Putamen (tissue), 1 donor: ENCODE results near the gene ALDH9A1.
"Not testable (repeated sequence)": the region's sequence is repeated elsewhere in the genome, so short reads cannot be mapped to it uniquely, and the experiment has no call there.

Experiments used
- DNase-seq: peaks from one replicate; pipeline ENCODE4 v3.0.0-alpha.2; 2016; ENCODE audit warnings: low spot score

Gene ALDH9A1

DNA sequence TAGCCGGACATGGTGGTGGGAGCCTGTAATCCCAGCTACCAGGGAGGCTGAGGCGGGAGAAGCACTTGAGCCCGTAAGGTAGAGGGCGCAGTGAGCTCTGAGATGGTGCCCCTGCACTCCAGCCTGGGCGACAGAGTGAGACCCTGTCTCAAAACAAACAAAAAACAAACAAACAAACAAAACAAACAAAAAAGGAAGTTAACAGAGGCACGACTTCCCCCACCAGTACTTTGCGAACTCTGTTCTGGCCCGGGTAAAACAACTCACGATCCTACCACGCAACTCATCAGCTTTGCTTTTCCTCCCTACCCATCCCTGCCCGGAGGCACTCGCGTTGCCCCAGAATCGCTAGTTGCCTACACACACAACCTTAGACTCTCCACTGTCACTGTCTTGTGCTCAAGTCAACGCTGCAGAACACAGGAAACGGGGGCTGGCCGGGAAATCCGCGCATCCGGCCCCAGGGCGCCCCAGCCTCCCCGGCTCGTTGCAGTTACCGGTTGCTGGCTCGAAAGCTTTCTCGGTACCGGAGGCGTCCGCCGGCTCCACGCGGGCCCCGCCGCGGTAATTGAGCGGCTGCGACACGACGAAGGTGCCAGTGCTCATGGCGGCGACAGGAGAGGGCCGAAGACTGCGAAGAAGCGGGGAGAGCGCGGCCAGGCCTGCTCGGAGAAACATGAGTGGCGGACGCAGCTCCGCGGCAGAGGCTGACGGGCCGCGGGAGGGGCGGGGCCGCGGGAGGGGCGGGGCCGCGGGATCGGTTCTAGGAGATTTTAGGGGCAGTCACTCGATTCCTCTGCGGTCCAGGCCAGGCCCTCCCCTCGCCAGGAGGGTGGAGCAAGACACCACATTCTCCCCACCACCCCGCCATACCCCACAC, at the start of gene ALDH9A1:
Gene ALDH9A1, minus strand, starts transcription at position 682 of the 880 bp plus-strand sequence. Its CDS starts 4 bp downstream, at position 678.
- DNase-seq = peak; percentile 88

DNA sequence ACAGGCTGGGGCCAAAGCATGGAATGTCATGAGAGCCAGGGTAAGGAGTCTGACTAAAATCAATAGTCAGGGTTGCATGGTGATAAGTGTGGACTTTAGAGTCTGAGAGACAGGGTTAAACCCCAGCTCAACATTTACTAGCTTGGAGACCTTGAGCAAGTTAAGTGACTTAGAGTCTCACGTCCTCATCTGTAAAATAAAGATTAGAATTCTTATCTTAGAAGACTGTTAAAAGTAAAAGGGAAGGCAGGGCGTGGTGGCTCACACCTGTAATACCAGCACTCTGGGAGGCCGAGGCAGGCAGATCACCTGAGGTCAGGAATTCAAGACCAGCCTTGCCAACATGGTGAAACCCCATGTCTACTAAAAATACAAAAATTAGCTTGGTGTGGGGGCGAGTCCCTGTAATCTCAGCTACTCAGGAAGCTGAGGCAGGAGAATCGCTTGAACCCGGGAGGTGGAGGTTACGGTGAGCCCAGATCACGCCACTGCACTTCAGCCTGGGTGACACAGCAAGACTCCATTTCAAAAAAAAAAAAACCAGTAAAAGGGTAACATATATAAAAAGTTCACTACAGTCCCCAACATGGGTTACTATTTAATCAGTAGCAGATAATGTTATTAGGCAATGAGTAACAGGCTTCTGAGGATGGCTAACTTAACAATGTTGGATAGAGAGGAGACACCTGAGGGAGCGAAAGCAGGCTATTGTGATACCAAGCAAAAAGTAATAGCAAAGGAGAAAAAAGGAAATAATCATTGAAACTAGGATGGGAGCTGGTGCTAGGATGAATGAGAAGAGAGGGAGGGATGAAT, 49.5 kb upstream of the ALDH9A1 start:
- no peak for DNase-seq

DNA sequence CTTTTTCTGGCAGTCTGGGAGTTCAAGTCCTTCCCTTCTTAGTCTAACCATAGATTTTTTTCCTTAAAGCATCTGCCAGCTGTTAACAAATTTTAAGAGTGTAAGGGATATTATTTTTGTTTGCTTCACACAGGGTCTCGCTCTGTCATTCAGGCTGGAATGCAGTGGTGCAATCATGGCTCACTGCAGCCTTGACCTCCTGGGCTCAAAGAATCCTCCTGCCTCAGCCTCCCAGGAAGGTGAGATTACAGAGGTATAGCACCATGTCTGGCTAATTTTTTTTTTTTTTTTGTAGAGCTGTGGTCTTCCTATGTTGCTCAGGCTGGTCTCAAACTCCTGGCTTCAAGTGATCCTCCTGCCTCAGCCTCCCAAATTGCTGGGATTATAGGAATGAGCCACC, 46.6 kb upstream of the ALDH9A1 start:
- not testable (repeated sequence) for DNase-seq

DNA sequence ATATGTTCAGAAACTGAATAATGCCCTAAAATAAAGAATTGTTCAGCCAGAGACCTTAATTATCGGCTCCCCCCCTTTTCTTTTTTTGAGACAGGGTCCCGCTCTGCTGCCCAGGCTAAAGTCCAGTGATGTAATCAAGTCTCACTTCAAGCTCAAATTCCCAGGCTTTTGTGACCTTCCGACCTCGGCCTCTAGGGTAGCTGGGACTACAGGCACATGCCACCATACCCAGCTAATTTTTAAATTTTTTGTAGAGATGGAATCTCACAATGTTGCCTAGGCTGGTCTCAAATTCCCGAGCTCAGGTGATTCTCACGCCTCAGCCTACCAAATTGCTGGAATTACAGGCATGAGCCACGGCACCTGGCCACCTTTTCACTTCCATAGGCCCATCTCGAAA, 43.8 kb upstream of the ALDH9A1 start:
- DNase-seq = no peak

DNA sequence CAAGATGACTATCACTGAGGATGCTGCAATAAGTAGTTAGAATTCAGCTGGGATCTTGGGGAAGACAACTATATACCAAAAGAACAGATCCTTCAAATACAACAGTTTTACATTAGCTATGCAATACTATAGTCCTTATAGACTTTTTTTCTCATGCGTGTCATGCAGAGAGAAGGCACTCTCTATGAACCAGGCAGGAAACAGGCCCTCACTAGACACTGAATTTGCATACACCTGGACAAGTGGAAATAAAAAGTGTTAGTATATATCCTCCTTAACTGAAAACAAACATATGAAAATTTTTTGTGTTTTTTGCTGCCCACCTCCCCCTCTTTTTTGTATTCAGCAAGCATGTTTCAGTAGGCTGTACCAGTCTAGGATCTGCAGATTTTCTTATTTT, 40.4 kb upstream of the ALDH9A1 start:
- DNase-seq = no peak

DNA sequence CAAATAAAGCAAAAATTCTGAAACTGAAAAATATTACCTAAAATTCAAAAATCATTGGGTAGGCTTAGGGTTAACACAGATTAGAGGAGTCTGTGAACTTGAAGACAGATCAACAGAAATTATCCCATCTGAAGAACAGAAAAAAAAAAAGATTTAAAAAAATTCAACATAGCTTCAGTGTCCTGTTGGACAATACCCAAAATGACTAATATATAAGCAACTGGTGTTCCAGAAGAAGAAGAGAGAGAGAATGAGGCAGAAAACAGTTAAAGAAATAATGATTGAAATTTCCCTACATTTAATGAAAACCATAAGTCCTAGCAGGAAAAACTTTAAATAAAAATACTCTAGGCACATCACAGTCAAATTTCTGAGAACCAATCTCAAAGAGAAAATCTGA, 38.8 kb upstream of the ALDH9A1 start:
- DNase-seq = no peak

DNA sequence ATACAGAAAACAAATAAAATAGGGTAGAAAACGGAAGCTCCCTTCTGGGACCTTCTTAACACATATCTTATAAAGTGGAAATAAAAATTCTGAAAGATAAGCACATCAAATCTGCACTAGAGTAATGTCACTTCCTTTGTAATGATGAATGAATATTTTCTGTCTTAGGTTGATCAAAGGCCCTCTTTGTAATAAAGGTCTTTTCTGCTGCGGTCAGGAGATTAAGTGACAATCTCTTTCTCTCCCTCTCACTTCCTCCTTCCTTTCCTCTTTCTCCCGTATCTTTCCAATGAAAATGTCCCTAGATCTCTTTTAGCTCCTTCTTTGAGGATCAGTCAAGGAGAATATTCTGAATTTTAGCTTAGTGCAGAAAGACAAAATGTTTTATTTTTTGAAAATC, 36.5 kb upstream of the ALDH9A1 start:
- no peak for DNase-seq

DNA sequence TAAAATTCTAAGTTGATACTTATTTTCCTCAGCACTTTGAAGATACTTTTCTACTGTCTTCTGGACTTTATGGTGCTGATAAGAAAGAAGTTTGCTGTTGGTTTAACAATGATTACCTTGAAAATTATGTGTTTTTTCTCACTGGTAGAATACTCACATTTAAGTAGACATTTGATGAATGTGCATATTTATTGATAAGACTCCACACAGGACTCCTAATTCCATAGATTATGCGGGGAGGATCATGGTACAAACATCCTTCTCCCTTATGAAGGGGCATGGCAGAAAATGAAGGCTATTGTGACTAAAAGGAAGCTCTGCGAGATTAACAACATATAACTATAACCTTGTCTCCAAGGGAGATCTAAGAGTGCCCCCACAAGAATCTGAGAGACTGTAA, 28.5 kb upstream of the ALDH9A1 start:
- no peak for DNase-seq

DNA sequence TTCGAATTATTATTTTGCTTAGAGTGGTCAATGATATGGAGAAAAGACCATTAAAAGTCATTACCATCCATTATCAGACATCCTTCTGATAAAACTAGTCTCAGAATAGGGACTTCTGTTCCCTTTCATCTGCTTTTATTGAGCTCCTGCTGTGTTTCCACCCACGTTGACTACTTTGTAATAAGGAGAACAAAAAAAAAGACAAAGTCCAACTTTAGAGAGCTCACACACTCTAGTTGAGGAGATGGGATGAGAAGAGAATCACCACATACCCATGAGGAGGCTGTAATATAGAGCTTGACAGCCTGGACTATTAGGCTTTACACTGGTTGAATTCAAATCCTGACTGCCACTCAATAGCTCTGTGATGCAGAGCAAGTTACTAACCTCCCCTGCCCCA, 27.8 kb upstream of the ALDH9A1 start:
- no peak for DNase-seq

DNA sequence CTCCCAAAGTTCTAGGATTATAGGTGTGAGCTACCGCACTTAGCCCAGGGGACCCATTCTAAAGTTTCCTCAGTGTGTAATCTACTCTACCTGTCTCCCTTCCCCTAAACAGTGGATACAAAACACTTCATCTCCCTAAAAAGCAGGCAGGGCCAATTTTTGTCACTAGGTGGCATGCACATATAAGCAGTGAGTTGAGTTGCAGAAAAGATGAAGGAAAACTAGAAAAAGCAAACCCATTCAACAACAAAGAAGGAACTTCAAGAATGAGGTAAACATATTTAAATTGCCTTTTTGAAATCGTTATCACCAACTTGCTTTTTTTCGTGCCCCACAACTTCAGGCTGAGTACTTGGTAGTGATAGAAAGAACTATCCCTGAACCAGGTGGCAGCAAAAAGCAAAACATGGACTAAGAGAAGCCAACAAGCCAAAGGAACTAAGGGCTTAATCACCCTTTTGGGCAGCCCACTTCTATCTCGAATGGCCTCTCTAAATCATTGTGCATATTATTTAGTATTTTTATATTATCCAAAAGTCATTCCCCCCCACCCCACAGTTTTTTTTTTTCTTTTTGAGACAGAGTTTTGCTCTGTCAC, 19.7 kb upstream of the ALDH9A1 start:
- peak; percentile 42 for DNase-seq

DNA sequence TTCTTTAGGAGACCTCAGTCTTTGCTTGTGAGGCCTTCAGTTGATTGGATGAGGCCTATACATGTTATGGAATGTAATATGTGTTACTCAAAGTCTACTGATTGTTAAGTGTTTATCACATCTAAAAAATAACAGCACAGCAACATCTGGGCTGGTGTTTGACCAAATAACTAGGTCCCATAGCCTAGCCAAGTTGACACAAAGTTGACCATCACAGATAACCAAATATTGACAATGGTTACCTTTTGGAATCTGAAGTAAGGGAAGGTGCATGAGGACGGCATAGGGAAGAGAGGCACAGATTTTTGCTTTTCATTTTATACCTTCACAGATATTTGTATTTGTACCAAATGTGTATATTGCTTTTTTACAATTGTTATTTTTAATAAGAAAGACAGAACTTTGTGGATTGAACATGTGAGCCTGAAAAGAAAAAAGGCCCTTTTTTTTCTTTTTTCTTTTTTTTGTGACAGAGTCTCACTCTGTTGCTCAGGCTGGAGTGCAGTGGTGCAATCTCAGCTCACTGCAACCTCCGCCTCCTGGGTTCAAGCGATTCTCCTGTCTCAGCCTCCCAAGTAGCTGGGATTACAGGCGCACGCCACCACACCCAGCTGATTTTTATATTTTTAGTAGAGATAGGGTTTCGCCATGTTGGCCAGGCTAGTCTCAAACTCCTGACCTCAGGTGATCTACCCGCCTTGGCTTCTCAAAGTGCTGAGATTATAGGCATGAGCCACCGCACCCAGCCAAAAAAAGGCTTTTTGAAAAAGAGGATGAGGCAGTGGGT, 18.1 kb upstream of the ALDH9A1 start:
- not testable (repeated sequence) for DNase-seq

DNA sequence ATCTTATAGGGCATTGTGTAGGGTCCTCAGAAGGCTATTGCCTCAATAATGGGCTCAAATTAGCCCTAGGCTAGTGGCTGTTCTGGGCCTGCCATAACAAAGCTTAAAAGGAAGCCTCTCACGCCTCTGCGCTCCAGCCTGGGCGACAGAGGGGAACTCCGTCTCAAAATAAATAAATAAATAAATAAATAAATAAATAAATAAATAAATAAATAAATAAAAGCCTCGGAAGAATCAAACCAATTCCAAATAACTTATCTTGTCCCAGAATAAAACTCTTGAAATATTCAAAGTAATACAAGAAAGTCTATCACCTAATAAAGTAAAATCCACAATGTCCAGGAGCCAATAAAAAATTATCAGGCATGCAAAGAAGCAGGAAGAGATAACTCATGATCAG, 14.4 kb upstream of the ALDH9A1 start:
- no peak for DNase-seq

DNA sequence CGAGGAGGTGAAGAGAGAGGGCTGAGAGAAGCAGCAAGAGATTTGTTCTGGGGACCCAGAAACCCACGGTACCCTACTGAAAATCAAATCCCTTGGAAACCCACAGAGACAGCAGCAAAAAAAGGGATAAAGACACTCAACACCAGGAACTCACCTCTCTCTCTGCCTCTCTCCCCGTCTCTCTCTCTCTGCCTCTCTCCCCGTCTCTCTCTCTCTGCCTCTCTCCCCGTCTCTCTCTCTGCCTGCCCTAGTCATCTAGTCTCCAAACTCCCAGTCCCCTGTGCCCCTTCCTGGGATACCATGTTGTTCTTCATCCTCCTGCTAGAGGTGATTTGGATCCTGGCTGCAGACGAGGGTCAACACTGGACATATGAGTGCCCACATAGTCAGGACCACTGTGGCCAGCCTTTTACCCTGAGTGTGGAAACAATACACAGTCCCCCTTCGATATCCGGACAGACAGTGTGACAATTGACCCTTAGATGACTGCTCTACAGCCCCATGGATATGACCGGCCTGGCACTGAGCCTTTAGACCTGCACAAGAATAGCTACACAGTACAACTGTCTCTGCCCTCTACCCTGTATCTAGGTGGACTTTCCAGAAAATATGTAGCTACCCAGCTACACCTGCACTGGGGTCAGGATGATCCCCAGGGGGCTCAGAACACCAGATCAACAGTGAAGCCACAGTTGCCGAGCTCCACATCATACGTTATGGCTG, 9.8 kb upstream of the ALDH9A1 start:
- DNase-seq = no peak

DNA sequence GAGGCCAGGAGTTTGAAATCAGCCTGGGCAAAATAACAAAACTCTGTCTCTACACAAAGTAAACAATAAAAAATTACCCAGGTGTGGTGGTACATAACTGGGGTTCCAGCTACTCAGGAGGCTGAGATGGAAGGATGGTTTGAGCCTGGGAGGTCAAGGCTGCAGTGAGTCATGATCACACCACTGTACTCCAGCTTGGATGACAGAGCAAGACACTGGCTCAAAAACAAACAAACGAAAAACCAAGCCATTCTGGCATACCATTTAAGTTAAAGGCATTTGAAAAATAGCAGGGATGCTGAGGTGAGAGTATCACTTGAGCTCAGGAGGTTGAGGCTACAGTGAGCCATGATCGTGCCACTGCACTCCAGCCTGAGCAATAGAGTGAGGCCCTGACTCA, 5.3 kb upstream of the ALDH9A1 start:
- no peak for DNase-seq

DNA sequence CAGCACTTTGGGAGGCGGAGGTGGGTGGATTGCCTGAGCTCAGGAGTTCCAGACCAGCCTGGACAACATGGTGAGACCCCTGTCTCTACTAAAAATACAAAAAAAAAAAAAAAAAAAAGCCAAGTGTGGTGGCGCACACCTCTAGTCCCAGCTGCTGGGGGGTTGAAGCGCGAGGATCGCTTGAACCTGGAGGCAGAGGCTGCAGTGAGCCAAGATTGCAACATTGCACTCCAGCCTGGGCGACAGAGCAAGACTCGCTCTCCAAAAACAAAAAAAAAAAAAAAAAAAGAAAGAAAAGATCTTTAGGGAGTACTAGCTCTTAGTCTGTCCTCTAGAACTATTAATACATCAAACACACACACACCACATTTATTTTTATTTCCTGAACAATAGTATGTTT, 3.6 kb upstream of the ALDH9A1 start:
- not testable (repeated sequence) for DNase-seq

DNA sequence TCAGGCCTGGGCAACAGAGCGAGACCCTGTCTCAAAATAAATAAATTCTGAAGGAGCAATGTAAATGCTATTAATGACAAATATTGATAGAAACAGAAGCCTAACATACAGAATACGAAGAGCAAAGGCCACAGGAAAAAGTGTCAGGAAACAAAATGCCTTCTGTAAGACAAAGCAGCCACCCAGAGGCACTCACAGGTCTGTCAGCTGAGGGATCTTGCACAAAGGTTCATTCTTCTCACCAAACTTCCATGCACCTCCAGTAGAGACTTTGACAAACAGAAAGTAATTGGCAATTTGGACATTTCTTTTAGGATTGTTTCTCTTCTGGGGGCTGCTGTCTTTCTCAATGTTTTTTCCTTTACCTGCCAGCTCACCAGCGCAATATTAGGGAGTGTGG, 1.2 kb upstream of the ALDH9A1 start:
- DNase-seq = no peak

DNA sequence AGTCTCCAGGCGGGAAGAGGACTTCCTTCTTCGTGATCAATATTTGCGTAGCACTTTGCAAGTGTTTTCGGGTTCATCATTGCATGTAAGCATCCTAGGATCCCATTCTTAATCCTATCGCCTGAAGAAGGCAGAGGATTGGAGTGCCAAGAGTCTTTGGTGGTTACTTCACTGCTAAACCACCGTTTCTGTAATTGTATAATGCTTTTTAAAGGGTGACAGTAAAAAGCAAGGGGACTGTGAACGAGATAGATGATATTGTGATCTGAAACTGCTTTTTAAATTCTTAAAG, 345 bp upstream of the ALDH9A1 start:
- no peak for DNase-seq

DNA sequence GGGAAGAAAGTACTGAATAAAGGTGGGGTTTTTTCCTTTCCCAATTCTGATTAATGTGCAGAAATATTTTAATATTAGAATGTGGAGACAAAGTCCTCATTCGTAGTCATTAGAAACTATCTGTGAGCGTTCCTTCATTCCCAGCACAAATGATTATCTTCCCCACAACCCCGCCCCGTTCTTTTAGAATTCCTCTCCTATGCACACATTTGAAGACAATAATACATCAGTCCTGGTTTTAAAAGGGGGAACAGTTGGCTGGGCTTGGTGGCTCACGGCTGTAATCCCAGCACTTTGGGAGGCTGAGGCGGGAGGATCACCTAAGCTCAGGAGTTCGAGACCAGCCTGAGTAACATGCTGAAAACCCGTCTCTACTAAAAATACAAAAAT, 876 bp downstream of the ALDH9A1 start:
- no peak for DNase-seq

DNA sequence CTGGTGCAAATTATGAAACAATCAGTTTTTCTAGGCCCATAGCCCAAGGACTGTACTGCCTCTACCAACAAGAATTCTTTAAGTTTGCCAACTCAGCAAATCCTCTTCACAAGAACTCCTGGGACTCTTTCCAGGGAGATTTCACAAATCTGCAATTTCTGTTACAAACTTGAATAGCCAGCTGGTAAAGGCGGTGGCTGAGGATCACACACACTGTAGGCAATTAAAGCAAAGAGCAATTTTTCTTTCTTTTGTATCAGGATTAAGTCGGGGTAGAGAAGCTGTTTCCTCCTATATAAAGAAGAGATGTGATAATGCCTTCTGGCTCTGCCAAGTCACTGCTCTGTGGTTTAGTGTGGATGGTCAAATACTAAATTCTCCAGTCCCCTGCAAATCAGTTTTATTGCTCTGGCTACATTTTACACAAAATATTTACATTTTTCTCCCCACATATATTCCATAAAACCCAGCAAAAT, 1.7 kb downstream of the ALDH9A1 start:
- DNase-seq = peak; percentile 43

DNA sequence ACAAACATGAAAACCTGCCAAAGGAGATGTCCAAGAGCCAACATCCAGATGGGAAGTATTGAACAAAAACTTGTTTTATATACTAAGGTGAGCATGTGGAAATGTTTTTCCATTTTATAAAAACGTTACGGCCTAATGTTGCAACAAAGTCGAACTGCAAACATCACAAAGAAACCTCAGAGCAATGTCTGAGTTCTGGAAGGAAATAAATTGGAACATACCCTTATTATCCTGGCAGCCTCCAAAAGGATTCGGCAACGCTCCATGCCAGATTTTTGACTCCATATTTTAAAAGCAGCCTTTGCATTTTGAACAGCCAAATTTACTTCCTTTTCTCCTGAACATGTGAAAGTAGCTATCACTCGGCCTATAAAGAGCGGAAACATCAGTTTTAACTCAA, 3.3 kb downstream of the ALDH9A1 start:
- DNase-seq = no peak

DNA sequence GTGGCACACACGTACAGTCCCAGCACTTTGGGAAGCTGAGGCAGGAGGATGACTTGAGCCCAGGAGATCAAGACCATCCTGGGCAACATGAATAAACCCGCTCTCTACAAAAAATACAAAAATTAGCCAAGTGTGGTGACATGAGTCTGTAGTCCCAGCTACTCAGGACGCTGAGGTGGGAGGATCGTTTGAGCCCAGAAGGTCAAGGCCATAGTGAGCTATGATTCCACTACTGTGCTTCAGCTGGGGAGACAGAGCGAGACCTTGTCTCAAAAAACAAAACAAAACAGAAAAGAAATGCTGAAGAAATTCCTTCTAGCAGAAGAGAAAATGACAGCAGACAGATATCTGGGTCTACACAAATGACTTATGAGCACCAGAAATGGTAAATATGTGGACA, 10.3 kb downstream of the ALDH9A1 start:
- DNase-seq = no peak
